ENCODE measurements around the gene BMP2K. TPM values are rescaled to one million over a fixed set of nuclear protein-coding genes. Genes with fewer than 3 reads are reported as not detected.
"Not testable (repeated sequence)": the region's sequence is repeated elsewhere in the genome, so short reads cannot be mapped to it uniquely, and the experiment has no call there.

BMP2K gene
- total RNA-seq, 3 donors from 2014 or later: 8.9 to 9.7 (median 9.3) TPM

DNA sequence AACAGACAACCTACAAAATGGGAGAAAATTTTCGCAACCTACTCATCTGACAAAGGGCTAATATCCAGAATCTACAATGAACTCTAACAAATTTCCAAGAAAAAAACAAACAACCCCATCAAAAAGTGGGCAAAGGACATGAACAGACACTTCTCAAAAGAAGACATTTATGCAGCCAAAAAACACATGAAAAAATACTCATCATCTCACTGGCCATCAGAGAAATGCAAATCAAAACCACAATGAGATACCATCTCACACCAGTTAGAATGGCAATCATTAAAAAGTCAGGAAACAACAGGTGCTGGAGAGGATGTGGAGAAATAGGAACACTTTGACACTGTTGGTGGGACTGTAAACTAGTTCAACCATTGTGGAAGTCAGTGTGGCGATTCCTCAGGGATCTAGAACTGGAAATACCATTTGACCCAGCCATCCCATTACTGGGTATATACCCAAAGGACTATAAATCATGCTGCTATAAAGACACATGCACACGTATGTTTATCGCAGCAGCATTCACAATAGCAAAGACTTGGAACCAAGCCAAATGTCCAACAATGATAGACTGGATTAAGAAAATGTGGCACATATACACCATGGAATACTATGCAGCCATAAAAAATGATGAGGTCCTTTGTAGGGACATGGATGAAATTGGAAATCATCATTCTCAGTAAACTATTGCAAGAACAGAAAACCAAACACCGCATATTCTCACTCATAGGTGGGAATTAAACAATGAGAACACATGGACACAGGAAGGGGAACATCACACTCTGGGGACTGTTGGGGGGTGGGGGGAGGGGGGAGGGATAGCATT lies 19.7 kb downstream of the BMP2K start:
- H3K27me3 Mint-ChIP-seq (ENCODE audit: low read depth); H3K36me3 Mint-ChIP-seq (ENCODE audit: insufficient read depth); H3K9me3 Mint-ChIP-seq; H3K4me3 Mint-ChIP-seq; DNase-seq; ATAC-seq: not testable (repeated sequence)
- peaks cover 17% of the 10 kb centered on the region for H3K4me1 Mint-ChIP-seq (ENCODE audit: low read depth)

- Mint-ChIP-seq H3K27me3 (ENCODE audit: low read depth) (no peaks in the 10 kb centered on the region), H3K36me3 (ENCODE audit: insufficient read depth) (peaks cover 4% of the 10 kb centered on the region), H3K4me1 (ENCODE audit: low read depth) (peaks cover 17% of the 10 kb centered on the region), H3K4me3 (no peak overlapping the region), H3K9me3 (peaks cover 4% of the 10 kb centered on the region)
- ATAC-seq (no peak), DNase-seq (no peak)
Measured at GRCh38 chr4:78796526-78796925, 20.4 kb downstream of the BMP2K start.

- no peaks in the 10 kb centered on the region for H3K27me3 Mint-ChIP-seq (ENCODE audit: low read depth)
- peaks cover 4% of the 10 kb centered on the region for H3K36me3 Mint-ChIP-seq (ENCODE audit: insufficient read depth)
- ATAC-seq: no peak
- no peak overlapping the region for H3K4me3 Mint-ChIP-seq
- DNase-seq: no peak
- peaks cover 19% of the 10 kb centered on the region for H3K4me1 Mint-ChIP-seq (ENCODE audit: low read depth)
- H3K9me3 Mint-ChIP-seq: peaks cover 4% of the 10 kb centered on the region
Measured at GRCh38 chr4:78797777-78798284, 21.7 kb downstream of the BMP2K start.

GRCh38 chr4:78799551-78800495 lies 23.7 kb downstream of the BMP2K start:
- DNase-seq (no peak), ATAC-seq (peak; percentile 34 to 46)
- Mint-ChIP-seq H3K27me3 (ENCODE audit: low read depth) (no peaks in the 10 kb centered on the region), H3K36me3 (ENCODE audit: insufficient read depth) (peaks cover 4% of the 10 kb centered on the region), H3K9me3 (peaks cover 4% of the 10 kb centered on the region), H3K4me1 (ENCODE audit: low read depth) (peaks cover 21% of the 10 kb centered on the region), H3K4me3 (no peak overlapping the region)

- H3K4me1 Mint-ChIP-seq (ENCODE audit: low read depth): peaks cover 21% of the 10 kb centered on the region
- ATAC-seq: no peak
- H3K9me3 Mint-ChIP-seq: no peaks in the 10 kb centered on the region
Measured at GRCh38 chr4:78800965-78801364, 24.8 kb downstream of the BMP2K start.

GRCh38 chr4:78803983-78804382 lies 27.8 kb downstream of the BMP2K start:
- Mint-ChIP-seq H3K27me3 (ENCODE audit: low read depth) (no peaks in the 10 kb centered on the region), H3K4me1 (ENCODE audit: low read depth) (peaks cover 18% of the 10 kb centered on the region), H3K9me3 (peaks cover 10% of the 10 kb centered on the region), H3K36me3 (ENCODE audit: insufficient read depth) (peaks cover 7% of the 10 kb centered on the region), H3K4me3 (no peak overlapping the region)
- DNase-seq (no peak), ATAC-seq (no peak)

More at GRCh38 chr4:78800965-78801364, 24.8 kb downstream of the BMP2K start:
- Mint-ChIP-seq H3K27me3 (ENCODE audit: low read depth) (no peaks in the 10 kb centered on the region), H3K36me3 (ENCODE audit: insufficient read depth) (no peaks in the 10 kb centered on the region), H3K4me3 (no peak overlapping the region)
- DNase-seq: no peak

DNA sequence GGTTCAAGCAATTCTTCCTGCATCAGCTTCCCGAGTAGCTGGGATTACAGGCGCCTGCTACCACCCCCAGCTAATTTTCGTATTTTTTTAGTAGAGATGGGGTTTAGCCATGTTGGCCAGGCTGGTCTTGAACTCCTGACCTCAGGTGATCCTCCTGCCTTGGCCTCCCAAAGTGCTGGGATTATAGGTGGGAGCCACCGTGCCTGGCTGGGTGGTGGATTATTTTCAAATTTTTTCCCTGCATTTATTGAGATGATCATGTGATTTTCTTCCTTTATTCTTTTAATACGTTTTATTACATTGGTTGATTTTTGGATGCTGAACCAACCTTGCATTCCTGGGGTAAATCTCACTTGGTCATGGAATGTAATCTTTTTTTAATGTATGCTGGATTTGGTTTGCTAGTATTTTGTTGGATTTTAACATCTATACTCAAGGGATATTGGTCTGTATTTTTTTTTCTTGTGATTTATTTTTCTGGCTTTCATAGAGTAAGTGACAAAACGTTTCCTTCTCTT lies 30.9 kb downstream of the BMP2K start:
- peaks cover 8% of the 10 kb centered on the region for H3K36me3 Mint-ChIP-seq (ENCODE audit: insufficient read depth)
- H3K9me3 Mint-ChIP-seq: peaks cover 10% of the 10 kb centered on the region
- no peak overlapping the region for H3K4me3 Mint-ChIP-seq
- peaks cover 8% of the 10 kb centered on the region for H3K4me1 Mint-ChIP-seq (ENCODE audit: low read depth)
- no peaks in the 10 kb centered on the region for H3K27me3 Mint-ChIP-seq (ENCODE audit: low read depth)
- no peak for DNase-seq
- ATAC-seq: no peak

DNA sequence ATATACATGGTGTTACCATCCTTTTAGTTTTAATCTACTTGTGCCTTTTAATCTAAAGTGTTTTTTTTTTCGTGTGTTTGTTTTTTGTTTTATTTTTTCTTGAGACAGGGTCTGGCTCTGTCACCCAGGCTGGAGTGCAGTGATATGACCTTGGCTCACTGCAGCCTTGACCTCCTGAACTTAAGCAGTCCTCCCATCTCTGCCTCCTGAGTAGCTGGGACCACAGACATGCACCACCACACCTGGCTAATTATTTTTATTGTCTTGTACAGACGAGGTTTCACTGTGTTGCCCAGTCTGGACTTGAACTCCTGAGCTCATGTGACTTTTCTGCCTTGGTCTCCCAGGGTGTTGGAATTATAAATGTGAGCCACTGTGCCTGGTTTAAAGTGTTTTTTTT lies 33.1 kb downstream of the BMP2K start:
- Mint-ChIP-seq H3K9me3 (peaks cover 10% of the 10 kb centered on the region), H3K4me1 (ENCODE audit: low read depth) (peaks cover 8% of the 10 kb centered on the region), H3K4me3 (no peak overlapping the region), H3K27me3 (ENCODE audit: low read depth) (no peaks in the 10 kb centered on the region), H3K36me3 (ENCODE audit: insufficient read depth) (peaks cover 10% of the 10 kb centered on the region)
- ATAC-seq (no peak), DNase-seq (no peak)

- ATAC-seq (no peak), DNase-seq (no peak)
- Mint-ChIP-seq H3K4me3 (no peak overlapping the region), H3K4me1 (ENCODE audit: low read depth) (peaks cover 6% of the 10 kb centered on the region), H3K9me3 (peaks cover 10% of the 10 kb centered on the region), H3K27me3 (ENCODE audit: low read depth) (no peaks in the 10 kb centered on the region), H3K36me3 (ENCODE audit: insufficient read depth) (peaks cover 10% of the 10 kb centered on the region)
Measured at GRCh38 chr4:78809928-78810835, 34.0 kb downstream of the BMP2K start.

GRCh38 chr4:78811034-78811433 lies 34.9 kb downstream of the BMP2K start:
- H3K27me3 Mint-ChIP-seq (ENCODE audit: low read depth): no peaks in the 10 kb centered on the region
- ATAC-seq (no peak), DNase-seq (no peak)
- peaks cover 10% of the 10 kb centered on the region for H3K36me3 Mint-ChIP-seq (ENCODE audit: insufficient read depth)
- H3K4me3 Mint-ChIP-seq: no peak overlapping the region
- peaks cover 10% of the 10 kb centered on the region for H3K9me3 Mint-ChIP-seq
- H3K4me1 Mint-ChIP-seq (ENCODE audit: low read depth): peaks cover 6% of the 10 kb centered on the region

GRCh38 chr4:78818530-78819079 lies 42.5 kb downstream of the BMP2K start:
- H3K9me3 Mint-ChIP-seq: no peaks in the 10 kb centered on the region
- no peaks in the 10 kb centered on the region for H3K27me3 Mint-ChIP-seq (ENCODE audit: low read depth)
- H3K4me1 Mint-ChIP-seq (ENCODE audit: low read depth): peaks cover 7% of the 10 kb centered on the region
- ATAC-seq (no peak), DNase-seq (no peak)
- H3K36me3 Mint-ChIP-seq (ENCODE audit: insufficient read depth): peaks cover under 1% of the 10 kb centered on the region
- H3K4me3 Mint-ChIP-seq: no peak overlapping the region

DNA sequence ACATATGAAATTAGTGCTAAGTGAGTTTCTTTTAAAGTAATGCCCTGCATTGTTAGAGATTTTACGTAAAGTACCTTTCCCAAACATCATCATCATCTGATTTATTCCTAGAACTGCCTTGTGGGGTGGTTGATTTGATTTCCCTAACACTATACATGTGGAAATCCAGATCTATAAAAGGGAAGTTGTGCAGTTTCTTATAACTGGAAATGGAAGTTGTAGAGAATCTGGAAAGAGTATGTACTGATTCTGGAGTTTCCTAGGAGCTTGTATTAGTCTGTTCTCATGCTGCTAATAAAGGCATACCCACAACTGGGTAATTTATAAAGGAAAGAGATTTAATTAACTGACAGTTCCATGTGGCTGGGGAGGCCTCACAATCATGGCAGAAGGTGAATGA lies 47.9 kb downstream of the BMP2K start:
- DNase-seq (no peak), ATAC-seq (no peak)
- H3K4me1 Mint-ChIP-seq (ENCODE audit: low read depth): peaks cover 7% of the 10 kb centered on the region
- H3K36me3 Mint-ChIP-seq (ENCODE audit: insufficient read depth): peaks cover 10% of the 10 kb centered on the region
- no peaks in the 10 kb centered on the region for H3K27me3 Mint-ChIP-seq (ENCODE audit: low read depth)
- H3K9me3 Mint-ChIP-seq: no peaks in the 10 kb centered on the region
- no peak overlapping the region for H3K4me3 Mint-ChIP-seq

GRCh38 chr4:78827191-78827590 lies 51.0 kb downstream of the BMP2K start:
- Mint-ChIP-seq H3K27me3 (ENCODE audit: low read depth) (no peaks in the 10 kb centered on the region), H3K9me3 (no peaks in the 10 kb centered on the region)
- no peak for ATAC-seq

More at GRCh38 chr4:78827191-78827590, 51.0 kb downstream of the BMP2K start:
- no peaks in the 10 kb centered on the region for H3K4me1 Mint-ChIP-seq (ENCODE audit: low read depth)
- peaks cover 27% of the 10 kb centered on the region for H3K36me3 Mint-ChIP-seq (ENCODE audit: insufficient read depth)
- DNase-seq: no peak
- H3K4me3 Mint-ChIP-seq: no peak overlapping the region
